Measurements from ENCODE around the gene HHEX.

- TF ChIP-seq CREB1 (IDR thresholded peaks at IDR 0.05; ENCODE audit: low read depth): no peak
- no peak for TF ChIP-seq EGR1 (IDR thresholded peaks at IDR 0.05)
- no peak for TF ChIP-seq TEAD4 (IDR thresholded peaks at IDR 0.05)
- TF ChIP-seq EP300 (IDR thresholded peaks at IDR 0.05; ENCODE audit: borderline replicate concordance): no peak
- no peak for TF ChIP-seq YY1 (IDR thresholded peaks at IDR 0.05; ENCODE audit: low read depth)
- no peak for TF ChIP-seq CEBPB (IDR thresholded peaks at IDR 0.05)
- no peak for TF ChIP-seq TAF1 (IDR thresholded peaks at IDR 0.05; ENCODE audit: low read depth)
- no peak for TF ChIP-seq REST (IDR thresholded peaks at IDR 0.05; ENCODE audit: low read depth)
- no peak for TF ChIP-seq USF1 (IDR thresholded peaks at IDR 0.05)
Observed at GRCh38 chr10:92667078-92667477, 22.7 kb upstream of the HHEX start.

All from Ishikawa (cell line).